Activated CD4-positive, alpha-beta T cell treated with anti-CD3 and anti-CD28 coated beads for 36 hours (primary cell): Measurements from ENCODE around the gene VEPH1. TPM values are rescaled to one million over a fixed set of nuclear protein-coding genes. Genes with fewer than 3 reads are reported as not detected.
A peak's percentile ranks its signal among the peaks of the same experiment; 100 is the strongest.

Source experiments
- ATAC-seq: fragments of 200-7000 bp; cut with Tn5 transposase; one replicate; pipeline ENCODE4 v1.10.0; 2021; ENCODE audit warnings: mild to moderate bottlenecking, moderate library complexity
- CTCF ChIA-PET: fragments of 350-600 bp; sonication (Branson Sonifier 250); formaldehyde crosslinking; loops from one replicate; lab custom pipeline; 2021; ENCODE audit warnings: antibody characterized with exemption; lab: Charles Lee
- POLR2A ChIA-PET: fragments of 350-600 bp; sonication (Branson Sonifier 250); formaldehyde crosslinking; loops from one replicate; lab custom pipeline; 2021; ENCODE audit warnings: antibody characterized with exemption, inconsistent platforms; lab: Charles Lee
- DNase-seq: peaks from one replicate; pipeline ENCODE4 v3.0.0-alpha.2; 2020
- H3K27ac Mint-ChIP-seq: one replicate; pipeline ENCODE4 v1.8.0; 2021; ENCODE audit warnings: mixed read lengths
- H3K27me3 Mint-ChIP-seq: one replicate; pipeline ENCODE4 v1.8.0; 2021; ENCODE audit warnings: mixed read lengths
- H3K36me3 Mint-ChIP-seq: one replicate; pipeline ENCODE4 v1.8.0; 2021; ENCODE audit warnings: low read depth, mixed read lengths
- H3K4me1 Mint-ChIP-seq: one replicate; pipeline ENCODE4 v1.8.0; 2021; ENCODE audit warnings: mixed read lengths
- H3K4me3 Mint-ChIP-seq: one replicate; pipeline ENCODE4 v1.8.0; 2021; ENCODE audit warnings: mild to moderate bottlenecking, moderate library complexity, mixed read lengths
- H3K9me3 Mint-ChIP-seq: one replicate; pipeline ENCODE4 v1.8.0; 2021; ENCODE audit warnings: low read depth, mixed read lengths
- intact Hi-C, 2 experiments: fragments of 100-400 bp; cut with DNase I in 1 of 2; cut with micrococcal nuclease in 1 of 2; formaldehyde crosslinking; loops; one replicate each; pipeline versions ENCODE4 v1.14.2 to v1.15.1; 2022 to 2024; cut with DNase I, micrococcal nuclease
- total RNA-seq, 2 experiments: library from RNA; stranded (reverse); gene quantifications; one replicate each; pipeline ENCODE4 v1.2.3, GENCODE V29; 2021

VEPH1 gene
- total RNA-seq, 2 experiments from 2014 or later = not detected

DNA sequence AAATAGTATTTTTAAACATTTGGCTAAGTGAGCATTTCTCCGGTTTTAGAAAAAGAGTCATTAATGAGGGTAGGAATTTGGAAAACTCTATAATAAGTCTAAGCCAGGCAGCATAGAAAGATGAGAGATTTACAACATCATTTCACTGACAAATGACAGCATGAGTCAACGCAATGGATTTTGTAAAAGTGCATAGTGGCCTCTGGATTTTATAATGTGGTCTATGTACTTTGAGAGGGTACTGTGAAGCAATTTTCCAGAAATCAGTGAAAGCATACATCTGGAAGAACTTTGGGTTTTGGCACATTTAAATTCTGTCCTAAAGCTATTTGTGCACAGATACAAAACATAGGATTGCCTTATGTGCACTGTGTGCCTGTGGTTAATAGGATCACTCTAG is 212.4 kb downstream of the VEPH1 start:
- Mint-ChIP-seq H3K27ac (no peak overlapping the region), H3K4me1 (peaks cover 3% of the 10 kb centered on the region), H3K9me3 (no peaks in the 10 kb centered on the region), H3K4me3 (no peak overlapping the region), H3K36me3 (no peaks in the 10 kb centered on the region), H3K27me3 (no peaks in the 10 kb centered on the region)
- CTCF ChIA-PET = no interaction called here
- DNase-seq = no peak
- POLR2A ChIA-PET = no interaction called here
- ATAC-seq = no peak
- intact Hi-C loops = no loop called here

DNA sequence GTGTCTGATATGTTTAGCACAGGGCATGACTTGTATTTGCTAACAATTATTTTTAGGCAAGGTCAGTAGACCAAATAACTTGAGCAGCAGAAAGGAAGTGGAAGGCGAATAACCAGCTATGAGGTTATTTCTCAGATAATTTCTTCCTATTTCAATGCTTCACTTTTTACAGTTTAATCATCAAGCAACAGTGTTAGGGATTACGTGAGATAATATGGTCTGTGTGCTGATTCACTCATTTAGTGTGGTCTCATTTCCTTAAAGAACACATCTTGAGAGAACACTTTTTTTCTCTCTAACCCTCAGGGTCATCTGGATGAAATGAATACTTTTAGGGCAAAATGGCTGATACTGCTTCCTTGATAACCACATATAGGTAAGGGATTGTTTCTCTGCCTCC is 217.2 kb downstream of the VEPH1 start:
- H3K27me3 Mint-ChIP-seq = no peaks in the 10 kb centered on the region
- no peaks in the 10 kb centered on the region for H3K36me3 Mint-ChIP-seq
- DNase-seq (no peak), ATAC-seq (no peak)
- CTCF ChIA-PET = no interaction called here
- H3K27ac Mint-ChIP-seq = no peak overlapping the region
- intact Hi-C loops = no loop called here
- no peaks in the 10 kb centered on the region for H3K9me3 Mint-ChIP-seq
- POLR2A ChIA-PET = no interaction called here
- no peak overlapping the region for H3K4me3 Mint-ChIP-seq
- peaks cover 6% of the 10 kb centered on the region for H3K4me1 Mint-ChIP-seq

DNA sequence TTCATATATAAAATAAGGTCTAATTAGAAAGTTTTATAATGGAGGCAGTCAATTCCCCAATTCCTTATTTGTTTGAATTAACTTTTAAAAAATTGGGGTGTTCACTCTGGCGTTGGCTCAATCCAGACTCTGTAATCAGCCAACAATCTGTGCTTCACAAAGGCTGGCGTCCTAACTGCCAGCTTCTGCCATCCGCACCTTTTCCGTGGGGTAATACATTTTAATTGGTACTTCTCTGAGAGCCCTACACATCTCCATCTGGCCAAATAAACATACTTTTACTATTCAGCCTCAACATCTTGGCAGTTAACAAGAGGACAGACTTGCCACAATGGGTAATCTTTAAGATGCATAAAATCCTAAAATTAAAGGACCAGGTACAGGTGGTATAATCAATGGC is 218.1 kb downstream of the VEPH1 start:
- H3K36me3 Mint-ChIP-seq = no peaks in the 10 kb centered on the region

DNA sequence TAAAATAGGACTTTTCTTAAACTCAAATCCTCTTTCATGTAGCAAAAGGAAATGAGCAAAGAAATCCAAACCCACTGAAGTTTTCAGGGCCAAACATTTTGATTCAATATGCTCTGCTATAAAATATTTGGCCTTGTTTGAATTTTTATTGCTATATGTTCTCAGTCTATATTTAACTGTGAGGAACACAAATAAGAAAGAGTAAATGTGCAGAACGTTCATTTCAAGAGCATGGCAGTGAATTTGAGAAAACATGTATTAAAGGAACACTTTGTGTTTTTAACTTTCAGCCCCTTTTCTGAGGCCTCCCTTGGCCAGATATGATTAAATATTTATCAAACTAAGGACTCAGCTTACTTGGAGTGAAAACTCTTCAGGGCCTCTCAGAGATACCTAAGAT is 218.5 kb downstream of the VEPH1 start:
- POLR2A ChIA-PET = no interaction called here
- ATAC-seq = no peak
- peaks cover 6% of the 10 kb centered on the region for H3K4me1 Mint-ChIP-seq

More for the DNA sequence above, 218.1 kb downstream of the VEPH1 start:
- Mint-ChIP-seq H3K4me3 (no peak overlapping the region), H3K9me3 (no peaks in the 10 kb centered on the region), H3K27ac (no peak overlapping the region), H3K4me1 (peaks cover 6% of the 10 kb centered on the region), H3K27me3 (no peaks in the 10 kb centered on the region)
- ATAC-seq (no peak), DNase-seq (no peak)
- ChIA-PET CTCF (no interaction called here), POLR2A (no interaction called here)
- intact Hi-C loops = no loop called here

DNA sequence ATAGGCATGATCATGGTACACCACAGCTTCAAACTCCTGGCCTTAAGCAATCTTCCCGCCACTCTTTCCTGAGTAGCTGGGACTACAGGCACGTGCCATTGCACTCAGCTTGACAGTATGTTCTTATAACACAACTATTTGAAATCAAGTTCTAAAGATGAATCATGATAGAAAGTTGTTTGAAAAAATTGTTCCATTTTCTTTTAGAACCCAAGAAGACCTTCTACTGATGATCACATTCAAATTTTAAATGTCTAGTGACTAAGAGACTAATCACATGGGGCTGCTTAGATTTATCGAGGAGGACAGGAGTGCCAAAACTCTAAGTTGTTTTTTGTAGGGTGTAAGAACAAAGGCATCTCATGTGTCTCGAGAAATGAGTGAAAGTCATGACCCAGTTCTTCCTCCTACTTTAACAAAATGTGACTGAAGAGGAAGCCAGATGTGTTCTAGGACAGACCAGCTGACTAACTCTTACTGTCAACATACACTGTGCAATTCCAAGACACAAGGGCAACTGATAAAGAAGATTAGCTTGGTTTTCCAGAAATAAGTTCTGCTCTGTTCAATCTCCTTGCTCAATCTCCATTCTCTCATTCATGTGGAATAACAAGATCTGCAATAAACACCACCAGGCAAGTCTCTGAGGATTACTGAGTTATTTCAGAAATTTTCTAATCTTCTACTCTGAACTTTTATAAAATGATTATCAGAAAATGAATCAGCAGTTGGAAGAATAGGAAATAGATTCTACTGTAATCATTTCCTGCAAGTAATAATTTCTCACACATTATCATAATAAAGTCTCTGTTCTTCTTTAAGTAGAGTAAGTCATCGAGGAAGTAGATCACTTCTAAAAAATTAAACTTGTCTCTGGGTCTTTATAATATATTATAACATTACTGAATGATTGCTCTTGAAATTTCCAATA is 220.7 kb downstream of the VEPH1 start:
- no peak overlapping the region for H3K27ac Mint-ChIP-seq
- H3K27me3 Mint-ChIP-seq = no peaks in the 10 kb centered on the region
- intact Hi-C loops = no loop called here
- peak; percentile 69 for ATAC-seq
- H3K36me3 Mint-ChIP-seq = no peaks in the 10 kb centered on the region
- no peak for DNase-seq
- ChIA-PET CTCF (no interaction called here), POLR2A (no interaction called here)
- no peak overlapping the region for H3K4me3 Mint-ChIP-seq
- peaks cover 6% of the 10 kb centered on the region for H3K4me1 Mint-ChIP-seq
- H3K9me3 Mint-ChIP-seq = no peaks in the 10 kb centered on the region

More for the DNA sequence above, 218.5 kb downstream of the VEPH1 start:
- H3K4me3 Mint-ChIP-seq = no peak overlapping the region
- intact Hi-C loops = no loop called here
- H3K36me3 Mint-ChIP-seq = no peaks in the 10 kb centered on the region
- no peaks in the 10 kb centered on the region for H3K9me3 Mint-ChIP-seq
- H3K27ac Mint-ChIP-seq = no peak overlapping the region
- DNase-seq = no peak
- CTCF ChIA-PET = interaction anchor here (0.5 kb wide), 1 partner anchor 1507 kb away, joined by 3 read pairs; no protein-coding TSS in a partner anchor
- no peaks in the 10 kb centered on the region for H3K27me3 Mint-ChIP-seq

DNA sequence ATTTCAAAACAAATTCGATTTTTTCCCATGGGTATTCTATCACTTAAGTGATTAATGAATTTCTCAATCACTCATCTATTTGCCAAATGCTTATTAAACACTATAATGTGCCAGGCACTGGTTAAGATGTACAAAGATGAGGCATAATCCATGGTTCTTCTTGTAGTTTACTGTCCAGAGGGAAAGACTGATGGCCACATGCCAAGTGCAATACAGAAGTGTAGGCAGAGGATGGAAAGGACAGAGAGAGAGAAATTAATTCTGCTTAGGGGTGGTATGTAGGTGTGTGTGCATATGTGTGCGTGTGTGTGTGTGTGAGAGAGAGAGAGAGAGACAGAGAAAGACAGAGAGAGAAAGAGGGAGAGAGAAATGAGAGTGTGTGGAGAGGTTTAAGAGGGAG is 222.4 kb downstream of the VEPH1 start:
- Mint-ChIP-seq H3K4me1 (peaks cover 6% of the 10 kb centered on the region), H3K4me3 (no peak overlapping the region), H3K27ac (no peak overlapping the region), H3K36me3 (no peaks in the 10 kb centered on the region), H3K27me3 (no peaks in the 10 kb centered on the region), H3K9me3 (no peaks in the 10 kb centered on the region)
- intact Hi-C loops = no loop called here
- no peak for ATAC-seq
- no peak for DNase-seq
- ChIA-PET CTCF (no interaction called here), POLR2A (no interaction called here)

DNA sequence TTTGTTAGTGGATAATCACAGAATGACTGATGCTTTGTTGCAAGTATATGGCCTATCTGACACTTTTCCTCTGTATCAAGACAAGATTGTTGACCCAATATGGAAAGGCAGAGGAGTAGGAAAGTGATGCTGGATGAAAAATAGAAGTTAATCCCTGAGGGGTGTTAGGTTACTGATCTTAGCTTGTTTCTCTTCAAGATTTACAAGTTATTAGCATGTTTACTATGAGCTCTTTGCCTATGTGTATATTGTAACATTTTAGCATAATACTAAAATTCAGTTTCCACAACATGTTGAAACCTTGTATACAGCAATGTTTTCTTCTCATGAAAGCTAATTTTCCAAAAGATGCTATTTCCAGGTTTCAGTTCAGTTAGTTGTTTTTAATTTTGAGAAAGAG is 222.9 kb downstream of the VEPH1 start:
- H3K36me3 Mint-ChIP-seq = no peaks in the 10 kb centered on the region
- DNase-seq (no peak), ATAC-seq (no peak)
- H3K27ac Mint-ChIP-seq = no peak overlapping the region
- H3K4me3 Mint-ChIP-seq = no peak overlapping the region
- H3K9me3 Mint-ChIP-seq = no peaks in the 10 kb centered on the region
- H3K27me3 Mint-ChIP-seq = no peaks in the 10 kb centered on the region
- H3K4me1 Mint-ChIP-seq = peaks cover 6% of the 10 kb centered on the region
- ChIA-PET CTCF (no interaction called here), POLR2A (no interaction called here)
- intact Hi-C loops = no loop called here

DNA sequence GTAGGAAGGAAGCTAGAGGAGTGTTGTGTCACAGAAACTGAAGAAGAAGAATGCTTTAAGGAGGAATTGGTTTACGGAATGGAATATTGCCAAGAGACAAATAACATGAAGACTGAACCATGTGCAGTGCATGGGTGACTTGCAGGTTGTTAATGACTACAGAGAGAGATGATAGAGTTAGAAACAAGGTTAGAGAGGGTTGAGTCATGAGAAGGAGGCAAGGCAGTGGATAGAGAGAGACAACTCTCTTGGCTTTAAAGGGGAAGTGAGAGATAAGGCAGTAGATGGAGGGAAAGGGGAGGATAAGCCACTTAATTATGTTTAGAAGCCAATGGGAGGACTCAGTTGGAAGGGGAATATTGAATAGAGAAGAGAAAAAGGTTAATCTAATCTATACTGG is 224.0 kb downstream of the VEPH1 start:
- Mint-ChIP-seq H3K27me3 (no peaks in the 10 kb centered on the region), H3K36me3 (no peaks in the 10 kb centered on the region), H3K9me3 (no peaks in the 10 kb centered on the region), H3K4me3 (no peak overlapping the region), H3K27ac (no peak overlapping the region), H3K4me1 (peaks cover 6% of the 10 kb centered on the region)
- DNase-seq = no peak
- ChIA-PET CTCF (no interaction called here), POLR2A (no interaction called here)
- no peak for ATAC-seq
- intact Hi-C loops = no loop called here

DNA sequence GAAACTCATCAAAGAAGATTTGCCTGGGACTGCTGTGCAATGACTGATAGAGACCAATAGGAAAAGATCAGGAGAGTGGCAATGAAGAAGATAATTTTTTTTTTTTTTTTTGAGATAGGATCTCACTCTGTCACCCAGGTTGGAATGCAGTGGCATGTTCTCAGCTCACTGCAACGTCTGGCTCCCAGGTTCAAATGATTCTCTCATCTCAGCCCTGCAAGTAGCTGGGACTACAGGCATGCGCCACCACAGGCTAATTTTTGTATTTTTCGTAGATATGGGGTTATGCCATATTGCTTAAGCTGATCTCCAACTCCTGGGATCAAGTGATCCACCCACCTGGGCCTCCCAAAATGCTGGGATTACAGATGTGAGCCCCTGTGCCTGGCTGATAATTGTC is 226.4 kb downstream of the VEPH1 start:
- ATAC-seq (no peak), DNase-seq (no peak)
- H3K4me3 Mint-ChIP-seq = no peak overlapping the region
- POLR2A ChIA-PET = no interaction called here
- no peaks in the 10 kb centered on the region for H3K9me3 Mint-ChIP-seq
- CTCF ChIA-PET = interaction anchor here (0.8 to 1.6 kb wide), 2 partner anchors 10 to 1787 kb away, joined by 3 to 4 read pairs; no protein-coding TSS in a partner anchor
- no peaks in the 10 kb centered on the region for H3K4me1 Mint-ChIP-seq
- intact Hi-C loops = no loop called here
- H3K27ac Mint-ChIP-seq = no peak overlapping the region
- H3K36me3 Mint-ChIP-seq = no peaks in the 10 kb centered on the region
- H3K27me3 Mint-ChIP-seq = no peaks in the 10 kb centered on the region

DNA sequence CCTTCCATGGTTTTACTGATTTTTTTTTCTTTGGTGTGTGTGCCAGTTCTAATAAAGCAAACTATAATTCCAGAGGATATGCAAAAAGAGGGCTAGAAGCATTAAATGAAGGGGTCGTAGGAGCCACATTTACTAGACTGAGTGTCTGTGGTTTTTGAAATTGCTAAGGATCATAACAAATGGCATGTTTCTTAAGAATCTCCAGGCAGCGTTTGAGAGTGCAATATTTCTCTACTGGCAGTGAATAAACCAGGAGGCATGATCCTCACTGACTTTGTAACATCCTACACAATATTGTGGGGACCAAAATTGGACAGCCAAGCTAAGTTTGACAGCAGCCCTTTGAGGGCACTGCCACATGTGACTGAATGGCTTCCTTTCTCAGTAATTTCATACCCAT is 227.4 kb downstream of the VEPH1 start:
- Mint-ChIP-seq H3K36me3 (no peaks in the 10 kb centered on the region), H3K4me1 (no peaks in the 10 kb centered on the region), H3K27me3 (no peaks in the 10 kb centered on the region), H3K9me3 (no peaks in the 10 kb centered on the region), H3K4me3 (no peak overlapping the region), H3K27ac (no peak overlapping the region)
- ChIA-PET CTCF (interaction anchor here (0.8 to 1.6 kb wide), 2 partner anchors 9 to 1788 kb away, joined by 3 to 4 read pairs; no protein-coding TSS in a partner anchor), POLR2A (interaction anchor here (0.6 kb wide), 1 partner anchor 1516 kb away, joined by 6 read pairs; no protein-coding TSS in a partner anchor)
- ATAC-seq = no peak
- DNase-seq = no peak
- intact Hi-C loops = no loop called here

DNA sequence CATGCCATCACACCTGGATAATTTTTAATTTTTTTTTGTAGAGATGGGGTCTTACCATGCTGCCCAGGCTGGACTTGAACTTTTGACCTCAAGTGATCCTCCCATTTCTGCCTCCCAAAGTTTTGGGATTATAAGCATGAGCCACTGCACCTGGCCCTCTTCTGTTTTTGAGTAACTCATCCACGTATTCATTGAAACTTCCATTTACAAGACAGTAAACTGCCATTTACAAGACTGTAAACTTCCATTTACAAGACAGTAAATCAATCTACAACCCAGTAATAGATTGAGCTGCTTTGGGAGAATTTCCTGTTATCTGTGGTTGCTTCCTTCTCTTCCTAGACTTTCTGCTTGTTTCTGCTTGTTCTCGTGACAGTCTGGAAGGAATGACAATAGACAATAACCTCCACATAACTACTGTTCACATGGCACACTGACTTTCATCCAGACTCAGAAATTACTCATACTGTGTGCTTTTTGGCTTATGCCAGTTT is 228.5 kb downstream of the VEPH1 start:
- ATAC-seq (no peak), DNase-seq (no peak)
- Mint-ChIP-seq H3K36me3 (no peaks in the 10 kb centered on the region), H3K4me3 (no peak overlapping the region), H3K9me3 (no peaks in the 10 kb centered on the region), H3K27me3 (no peaks in the 10 kb centered on the region), H3K27ac (no peak overlapping the region), H3K4me1 (no peaks in the 10 kb centered on the region)
- CTCF ChIA-PET = no interaction called here
- POLR2A ChIA-PET = interaction anchor here (0.7 kb wide), 1 partner anchor 324 kb away, joined by 3 read pairs; no protein-coding TSS in a partner anchor
- intact Hi-C loops = no loop called here
